Rectal smooth muscle tissue (tissue), 1 donor: Measurements from ENCODE around the gene STARD9.
A peak's percentile ranks its signal among the peaks of the same experiment; 100 is the strongest.
"Not testable (repeated sequence)": the region's sequence is repeated elsewhere in the genome, so short reads cannot be mapped to it uniquely, and the experiment has no call there.

Experiments
- H3K27ac ChIP-seq: one replicate; pipeline ENCODE4 v1.7.0; 2013; ENCODE audit warnings: low read depth, low read length, inconsistent platforms
- H3K27me3 ChIP-seq: one replicate; pipeline ENCODE4 v1.7.0; 2013; ENCODE audit warnings: low read length; ENCODE audit not compliant: control insufficient read depth, insufficient read depth
- H3K36me3 ChIP-seq: one replicate; pipeline ENCODE4 v1.7.0; 2013; ENCODE audit warnings: low read length; ENCODE audit not compliant: control insufficient read depth, insufficient read depth
- H3K4me1 ChIP-seq: one replicate; pipeline ENCODE4 v1.7.0; 2013; ENCODE audit warnings: low read length; ENCODE audit not compliant: control insufficient read depth, insufficient read depth
- H3K4me3 ChIP-seq: one replicate; pipeline ENCODE4 v1.7.0; 2013; ENCODE audit warnings: low read length
- H3K9ac ChIP-seq: one replicate; pipeline ENCODE4 v1.7.0; 2013; ENCODE audit warnings: low read length

STARD9 gene

GRCh38 chr15:42594095-42594494 is 18.7 kb downstream of the STARD9 start:
- Histone ChIP-seq H3K36me3 (no peaks in the 10 kb centered on the region), H3K9ac (no peak overlapping the region), H3K27me3 (no peaks in the 10 kb centered on the region), H3K27ac (peak overlapping the region; percentile 59), H3K4me3 (no peak overlapping the region), H3K4me1 (peaks cover 29% of the 10 kb centered on the region)

DNA sequence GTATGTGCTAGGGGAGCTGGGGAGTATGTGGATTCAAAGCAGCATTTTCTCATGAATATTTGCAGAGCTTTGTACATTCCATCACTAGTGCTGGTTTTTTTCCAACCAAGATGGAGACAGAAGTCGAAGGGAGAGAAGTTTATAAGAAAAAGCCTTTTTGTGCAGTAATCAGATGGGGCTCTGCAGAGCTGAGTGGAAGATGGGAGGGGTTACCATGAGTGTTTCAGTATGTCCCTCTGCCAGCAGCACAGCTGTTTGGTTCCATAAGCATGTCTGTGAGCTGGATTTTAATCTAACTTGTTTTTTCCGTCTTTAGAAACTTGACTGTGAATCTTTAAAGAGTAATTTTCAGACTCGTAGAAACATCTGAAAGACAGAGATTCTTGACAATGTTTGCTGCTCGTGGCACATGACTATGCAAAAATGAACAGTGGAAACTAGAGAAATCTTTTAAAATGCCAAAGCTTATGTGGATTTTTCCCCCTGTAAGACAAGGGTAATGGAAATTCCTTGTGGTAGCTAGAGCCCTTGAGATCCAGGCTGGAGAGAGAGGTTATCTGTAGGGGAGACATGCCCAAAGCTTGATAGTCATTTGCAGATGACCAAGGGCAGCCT is 20.3 kb downstream of the STARD9 start:
- Histone ChIP-seq H3K4me1 (peaks cover 29% of the 10 kb centered on the region), H3K36me3 (no peaks in the 10 kb centered on the region), H3K9ac (no peak overlapping the region), H3K27ac (peak overlapping the region; percentile 71), H3K4me3 (no peak overlapping the region), H3K27me3 (no peaks in the 10 kb centered on the region)

DNA sequence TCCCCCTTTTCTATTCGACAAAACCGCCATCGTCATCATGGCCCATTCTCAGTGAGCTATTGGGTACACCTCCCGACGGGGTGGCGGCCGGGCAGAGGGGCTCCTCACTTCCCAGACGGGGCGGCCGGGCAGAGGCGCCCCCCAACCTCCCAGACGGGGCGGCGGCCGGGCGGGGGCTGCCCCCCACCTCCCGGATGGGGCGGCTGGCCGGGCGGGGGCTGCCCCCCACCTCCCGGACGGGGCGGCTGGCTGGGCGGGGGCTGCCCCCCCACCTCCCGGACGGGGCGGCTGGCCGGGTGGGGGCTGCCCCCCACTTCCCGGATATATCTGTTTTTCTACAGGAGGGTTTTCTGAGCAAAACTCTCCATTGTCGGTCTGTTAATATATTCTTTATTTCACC is 25.9 kb downstream of the STARD9 start:
- not testable (repeated sequence) for H3K9ac ChIP-seq, H3K27ac ChIP-seq, H3K4me3 ChIP-seq, H3K36me3 ChIP-seq, H3K27me3 ChIP-seq
- H3K4me1 ChIP-seq, result peaks cover 15% of the 10 kb centered on the region

- peaks cover 12% of the 10 kb centered on the region for H3K4me1 ChIP-seq
- H3K27ac ChIP-seq, result no peak overlapping the region
- H3K36me3 ChIP-seq, result peaks cover 3% of the 10 kb centered on the region
- H3K27me3 ChIP-seq, result no peaks in the 10 kb centered on the region
- no peak overlapping the region for H3K4me3 ChIP-seq
- H3K9ac ChIP-seq, result no peak overlapping the region
Measured at GRCh38 chr15:42602501-42602900, 27.1 kb downstream of the STARD9 start.

- H3K4me3 ChIP-seq, result no peak overlapping the region
- H3K9ac ChIP-seq, result no peak overlapping the region
- peaks cover 3% of the 10 kb centered on the region for H3K36me3 ChIP-seq
- no peak overlapping the region for H3K27ac ChIP-seq
- H3K27me3 ChIP-seq, result no peaks in the 10 kb centered on the region
- H3K4me1 ChIP-seq, result peaks cover 14% of the 10 kb centered on the region
Measured at GRCh38 chr15:42603978-42604377, 28.6 kb downstream of the STARD9 start.

- Histone ChIP-seq H3K27ac (peak overlapping the region; percentile 38), H3K36me3 (peaks cover 3% of the 10 kb centered on the region), H3K9ac (no peak overlapping the region), H3K27me3 (no peaks in the 10 kb centered on the region), H3K4me1 (peaks cover 14% of the 10 kb centered on the region), H3K4me3 (no peak overlapping the region)
Measured at GRCh38 chr15:42604894-42605744, 29.7 kb downstream of the STARD9 start.

DNA sequence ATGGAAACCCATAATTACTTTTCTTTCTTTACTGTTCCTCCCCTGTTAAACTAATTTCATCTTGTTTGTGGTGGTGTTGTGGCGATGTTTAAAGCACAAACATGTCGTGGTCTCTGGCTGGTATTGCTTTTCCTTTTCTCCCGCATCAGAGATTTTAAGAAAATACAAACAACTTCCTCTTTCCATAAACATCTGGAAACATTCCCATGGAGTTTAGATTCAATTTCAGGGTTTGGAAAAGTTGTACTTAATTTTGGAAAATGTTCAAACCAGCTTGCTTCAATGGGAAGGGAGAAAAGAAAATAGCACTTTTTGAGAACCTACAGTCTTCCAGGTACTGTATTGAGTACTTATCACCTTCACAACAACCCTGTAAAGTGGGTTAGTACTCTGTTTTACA is 30.4 kb downstream of the STARD9 start:
- H3K4me3 ChIP-seq, result no peak overlapping the region
- peaks cover 14% of the 10 kb centered on the region for H3K4me1 ChIP-seq
- H3K36me3 ChIP-seq, result peaks cover 3% of the 10 kb centered on the region
- peak overlapping the region; percentile 38 for H3K27ac ChIP-seq
- no peak overlapping the region for H3K9ac ChIP-seq
- H3K27me3 ChIP-seq, result no peaks in the 10 kb centered on the region

DNA sequence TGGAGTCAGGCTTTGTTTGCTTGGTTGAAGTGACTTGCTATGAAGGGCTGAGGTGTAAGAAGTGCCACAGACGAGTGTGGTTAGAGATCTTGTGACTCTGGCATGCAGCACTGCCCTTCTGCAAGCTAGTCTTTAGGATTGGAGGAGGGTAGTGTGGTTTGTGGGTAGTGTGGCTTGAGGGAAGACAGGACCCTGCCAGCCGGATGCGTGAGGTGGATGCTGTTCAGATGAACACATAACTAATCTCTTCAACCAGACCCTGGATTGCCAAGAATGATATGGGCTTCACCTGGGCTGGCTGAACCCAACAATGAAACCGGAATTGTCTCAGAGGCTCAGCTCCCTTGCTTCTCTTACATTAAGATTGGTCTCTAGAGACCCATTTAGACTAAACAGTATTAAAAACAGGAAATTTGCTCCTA is 32.7 kb downstream of the STARD9 start:
- no peak overlapping the region for H3K27ac ChIP-seq
- H3K36me3 ChIP-seq, result peaks cover 3% of the 10 kb centered on the region
- no peaks in the 10 kb centered on the region for H3K27me3 ChIP-seq
- no peak overlapping the region for H3K4me3 ChIP-seq
- no peak overlapping the region for H3K9ac ChIP-seq
- H3K4me1 ChIP-seq, result peaks cover 14% of the 10 kb centered on the region

- H3K9ac ChIP-seq, result no peak overlapping the region
- H3K4me1 ChIP-seq, result peaks cover 14% of the 10 kb centered on the region
- peaks cover 3% of the 10 kb centered on the region for H3K36me3 ChIP-seq
- H3K4me3 ChIP-seq, result no peak overlapping the region
- no peaks in the 10 kb centered on the region for H3K27me3 ChIP-seq
- H3K27ac ChIP-seq, result no peak overlapping the region
Measured at GRCh38 chr15:42608752-42609488, 33.5 kb downstream of the STARD9 start.

- no peak overlapping the region for H3K9ac ChIP-seq
- H3K27me3 ChIP-seq, result no peaks in the 10 kb centered on the region
- no peak overlapping the region for H3K4me3 ChIP-seq
- H3K27ac ChIP-seq, result no peak overlapping the region
- no peaks in the 10 kb centered on the region for H3K36me3 ChIP-seq
- peaks cover 2% of the 10 kb centered on the region for H3K4me1 ChIP-seq
Measured at GRCh38 chr15:42611532-42611931, 36.1 kb downstream of the STARD9 start.

- Histone ChIP-seq H3K4me3 (no peak overlapping the region), H3K9ac (no peak overlapping the region), H3K36me3 (no peaks in the 10 kb centered on the region), H3K27ac (no peak overlapping the region), H3K27me3 (no peaks in the 10 kb centered on the region), H3K4me1 (peaks cover 2% of the 10 kb centered on the region)
Measured at GRCh38 chr15:42612367-42612912, 37.0 kb downstream of the STARD9 start.

GRCh38 chr15:42616107-42616506 is 40.7 kb downstream of the STARD9 start:
- H3K4me1 ChIP-seq, result no peaks in the 10 kb centered on the region
- H3K27me3 ChIP-seq, result no peaks in the 10 kb centered on the region
- no peak overlapping the region for H3K9ac ChIP-seq
- H3K27ac ChIP-seq, result no peak overlapping the region
- no peak overlapping the region for H3K4me3 ChIP-seq
- H3K36me3 ChIP-seq, result no peaks in the 10 kb centered on the region
